ENCODE measurements around the gene RCC1.
A peak's percentile ranks its signal among the peaks of the same experiment; 100 is the strongest.
"Not testable (repeated sequence)": the region's sequence is repeated elsewhere in the genome, so short reads cannot be mapped to it uniquely, and the experiment has no call there.

The RCC1 gene

DNA sequence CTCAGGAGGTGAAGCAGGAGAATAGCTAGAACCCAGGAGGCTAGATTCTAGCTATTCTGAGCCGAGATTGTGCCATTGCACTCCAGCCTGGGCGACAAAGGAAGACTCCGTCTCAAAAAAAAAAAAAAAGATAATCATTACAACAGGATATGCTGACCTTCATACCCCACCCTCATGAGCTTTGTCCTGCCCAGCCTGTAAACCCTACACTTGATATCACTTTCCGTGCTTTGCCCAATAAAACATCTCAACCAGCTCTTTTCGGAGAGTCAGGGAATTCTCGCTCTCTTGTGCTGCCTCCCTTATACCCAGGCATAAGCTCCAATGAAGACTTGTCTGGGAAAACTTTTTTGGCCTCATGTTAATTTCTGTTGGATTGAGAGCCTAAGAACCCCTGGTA is 45.5 kb downstream of the RCC1 start:
- no peak for DNase-seq

- DNase-seq, result peak; percentile 67
Measured at GRCh38 chr1:28552758-28553663, 47.2 kb downstream of the RCC1 start, which contains the start of gene TRNAU1AP. Gene TRNAU1AP (plus strand): TSS chr1:28553085. CDS start chr1:28553111, 26 bp downstream.

- DNase-seq, result no peak
Measured at GRCh38 chr1:28560886-28561285, 55.0 kb downstream of the RCC1 start.

- no peak for DNase-seq
Measured at GRCh38 chr1:28564310-28564709, 58.5 kb downstream of the RCC1 start.

DNA sequence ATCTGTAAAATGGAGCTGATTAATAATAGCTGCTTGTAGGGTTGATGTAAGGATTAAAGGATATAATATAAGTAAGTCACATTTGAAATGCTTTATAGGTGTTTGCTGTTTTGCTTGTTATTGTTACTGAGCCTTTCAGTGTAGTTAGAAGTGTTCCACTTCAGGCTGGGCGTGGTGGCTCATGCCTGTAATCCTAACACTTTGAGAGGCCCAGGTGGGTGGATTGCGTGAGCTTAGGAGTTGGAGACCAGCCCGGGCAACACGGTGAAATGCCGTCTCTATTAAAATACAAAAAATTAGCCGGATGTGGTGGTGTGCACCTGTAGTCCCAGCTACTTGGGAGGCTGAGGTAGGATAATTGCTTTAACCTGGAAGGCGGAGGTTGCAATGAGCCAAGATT is 59.2 kb downstream of the RCC1 start:
- DNase-seq, result no peak

DNA sequence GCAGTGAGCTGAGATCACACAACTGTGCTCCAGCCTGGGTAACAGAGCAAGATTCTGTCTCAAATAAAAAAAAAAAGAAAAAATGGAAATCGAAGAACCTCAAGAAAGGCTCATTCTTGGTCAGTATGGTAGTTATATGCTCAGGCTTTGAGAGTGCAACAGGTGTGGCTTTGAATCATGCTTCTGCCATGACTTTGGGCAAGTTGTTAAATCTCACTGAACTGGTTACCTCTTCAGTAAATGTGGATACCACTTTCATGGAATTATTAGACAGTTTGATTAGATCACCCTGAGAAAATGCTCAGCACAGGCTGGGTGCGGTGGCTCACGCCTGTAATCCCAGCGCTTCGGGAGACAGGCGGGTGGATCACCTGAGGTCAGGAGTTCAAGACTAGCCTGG is 59.9 kb downstream of the RCC1 start:
- DNase-seq, result no peak

DNA sequence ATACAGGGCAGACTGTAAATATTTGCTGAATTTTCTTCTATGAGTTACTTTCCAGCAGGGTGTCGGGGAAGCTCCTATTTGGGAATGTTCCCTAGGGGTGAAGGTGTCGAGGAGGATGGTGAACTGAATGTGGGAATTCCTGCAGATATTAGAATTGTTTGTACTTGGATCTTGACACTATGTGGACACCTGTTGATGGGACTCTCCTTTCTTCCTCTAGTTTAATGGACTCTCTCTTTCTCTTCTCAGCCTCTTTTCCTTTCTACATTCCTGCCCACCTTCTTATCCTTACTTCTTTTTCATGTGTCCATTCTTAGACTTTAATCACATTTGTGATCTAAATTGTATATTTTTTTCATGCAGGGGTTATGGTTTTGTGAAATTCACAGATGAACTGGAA is 61.1 kb downstream of the RCC1 start:
- DNase-seq, result no peak

DNA sequence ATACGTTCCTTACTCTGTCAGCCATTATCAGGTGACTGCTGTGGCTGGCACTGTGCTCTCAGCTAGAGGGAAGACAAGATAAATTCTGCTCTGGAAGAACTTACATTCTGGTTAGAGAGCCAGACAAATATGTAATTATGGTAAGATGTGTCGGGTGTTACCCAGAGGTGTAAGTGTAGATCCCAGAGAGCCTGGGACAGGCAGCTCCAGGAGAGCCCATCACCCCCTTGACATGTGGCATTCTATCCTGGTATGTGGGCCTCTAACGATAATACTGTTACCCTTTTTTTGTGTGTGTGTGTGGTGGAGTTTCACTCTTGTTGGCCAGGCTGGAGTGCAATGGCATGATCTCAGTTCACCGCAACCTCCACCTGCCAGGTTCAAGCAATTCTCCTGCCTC is 66.1 kb downstream of the RCC1 start:
- no peak for DNase-seq

DNA sequence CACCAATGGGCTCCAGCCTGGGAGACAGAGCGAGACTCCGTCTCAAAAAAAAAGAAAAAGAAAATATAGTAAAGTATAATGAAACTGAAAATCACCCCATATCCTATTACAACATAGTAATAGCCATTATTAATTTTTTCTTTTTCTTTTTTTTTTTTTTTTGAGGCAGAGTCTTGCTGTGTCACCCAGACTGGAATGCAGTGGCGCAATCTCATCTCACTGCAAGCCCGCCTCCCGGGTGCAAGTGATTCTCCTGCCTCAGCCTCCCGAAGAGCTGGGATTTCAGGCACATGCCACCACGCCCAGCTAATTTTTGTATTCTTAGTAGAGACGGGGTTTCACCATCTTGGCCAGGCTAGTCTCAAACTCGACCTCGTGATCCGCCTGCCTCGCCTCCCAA is 67.0 kb downstream of the RCC1 start:
- DNase-seq, result not testable (repeated sequence)

DNA sequence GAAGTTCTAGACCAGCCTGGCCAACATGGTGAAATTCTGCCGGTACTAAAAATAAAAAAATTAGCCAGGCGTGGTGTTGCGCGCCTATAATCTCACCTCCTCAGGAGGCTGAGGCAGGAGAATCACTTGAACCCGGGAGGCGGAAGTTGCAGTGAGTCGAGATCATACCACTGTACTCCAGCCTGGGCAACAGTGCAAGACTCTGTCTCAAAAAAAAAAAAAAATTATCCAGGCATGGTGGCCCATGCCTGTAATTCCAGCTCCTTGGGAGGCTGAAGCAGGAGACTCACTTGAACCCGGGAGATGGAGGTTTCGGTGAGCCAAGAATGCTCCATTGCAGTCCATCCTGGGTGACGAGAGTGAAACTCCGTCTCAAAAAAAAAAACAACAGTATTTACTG is 67.7 kb downstream of the RCC1 start:
- DNase-seq, result no peak

DNA sequence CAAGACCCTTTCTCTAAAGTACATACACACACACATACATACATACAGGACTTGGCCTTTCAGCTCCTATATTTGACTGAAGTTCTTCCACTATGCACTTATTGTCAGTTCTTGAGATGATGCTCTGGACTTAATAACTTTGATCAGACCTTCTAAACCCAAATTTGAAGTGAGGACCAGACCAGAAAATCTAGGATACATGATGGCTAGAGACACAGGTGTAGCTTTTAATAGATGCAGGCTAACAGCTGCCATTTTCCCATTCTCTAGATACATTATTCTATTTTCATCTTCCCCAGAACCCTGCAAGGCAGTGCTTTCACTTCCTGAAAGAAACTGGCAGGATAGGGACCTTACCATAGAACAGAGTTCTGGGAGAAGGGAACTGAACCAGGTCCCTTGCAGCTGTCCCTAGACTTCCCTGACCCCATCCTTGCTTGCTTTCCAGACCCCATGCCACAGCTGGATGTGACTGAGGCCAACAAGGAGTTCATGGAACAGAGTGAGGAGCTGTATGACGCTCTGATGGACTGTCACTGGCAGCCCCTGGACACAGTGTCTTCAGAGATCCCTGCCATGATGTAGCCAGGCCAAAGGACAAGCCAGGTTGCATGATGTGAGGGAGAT is 71.3 kb downstream of the RCC1 start:
- no peak for DNase-seq

GRCh38 chr1:28577738-28578536 is 72.1 kb downstream of the RCC1 start:
- no peak for DNase-seq

- no peak for DNase-seq
Measured at GRCh38 chr1:28578696-28579218, 72.9 kb downstream of the RCC1 start.

- DNase-seq, result no peak
Measured at GRCh38 chr1:28579401-28579800, 73.6 kb downstream of the RCC1 start.

GRCh38 chr1:28580722-28581530 is 75.1 kb downstream of the RCC1 start:
- DNase-seq, result no peak

- DNase-seq, result peak; percentile 69
Measured at GRCh38 chr1:28581531-28582247, 75.8 kb downstream of the RCC1 start.

DNA sequence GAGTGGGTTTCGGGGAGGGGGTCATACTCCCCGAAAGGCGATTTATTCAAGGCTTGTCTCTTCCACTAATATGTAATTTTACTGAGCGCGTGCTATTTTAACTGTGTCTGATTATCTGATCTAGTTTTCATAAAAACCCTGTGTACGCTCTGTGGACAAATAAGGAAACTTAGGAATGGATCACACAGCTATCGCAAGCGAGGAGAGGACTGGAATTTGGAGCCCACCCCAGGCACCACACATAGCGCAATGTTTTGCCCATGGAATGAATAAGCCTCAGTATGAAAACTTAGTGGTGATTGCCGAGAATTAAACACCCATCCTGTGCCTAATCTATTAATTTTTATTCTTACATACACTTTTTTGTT is 76.4 kb downstream of the RCC1 start:
- no peak for DNase-seq

- DNase-seq, result not testable (repeated sequence)
Measured at GRCh38 chr1:28586585-28587391, 80.9 kb downstream of the RCC1 start.
